Measurements from ENCODE around the gene TPSB2.

The TPSB2 gene

DNA sequence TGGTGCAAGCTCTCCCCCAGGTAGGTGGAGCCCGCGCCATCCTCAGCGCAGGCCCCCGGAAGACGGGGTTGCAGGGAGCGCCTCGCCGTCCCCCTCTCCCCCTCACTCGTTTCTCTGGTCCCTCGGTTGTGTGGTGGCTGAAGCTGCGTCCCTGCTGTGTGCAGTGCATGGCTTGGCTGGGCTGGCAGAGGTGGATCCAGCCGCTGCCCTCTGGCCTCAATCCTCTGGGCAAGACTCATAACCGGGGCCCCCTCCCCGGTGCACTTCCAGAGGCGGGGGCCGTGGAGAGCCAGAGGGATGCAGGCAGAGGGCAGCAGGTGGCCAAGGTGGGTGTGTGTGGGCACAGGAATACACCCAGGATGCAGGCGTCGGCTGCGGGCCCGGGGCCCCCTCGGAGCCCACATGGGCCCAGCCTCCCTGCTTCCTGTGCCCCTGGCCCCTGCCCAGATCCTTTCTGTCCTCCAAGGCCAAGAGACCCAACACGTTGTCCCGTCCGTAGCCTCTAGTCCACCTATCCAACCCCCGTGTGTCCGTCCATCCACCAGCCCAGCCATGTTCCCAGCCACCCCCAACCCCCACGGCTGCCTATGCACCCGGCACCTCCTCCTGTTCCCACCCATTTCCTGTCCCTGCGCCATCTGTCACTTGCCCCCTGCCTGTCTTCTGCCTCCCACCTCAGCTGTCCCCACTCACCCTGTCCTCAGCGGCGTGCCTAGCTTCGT, 14.2 kb downstream of the TPSB2 start:
- no peaks in the 10 kb centered on the region for H3K27me3 ChIP-seq (ENCODE audit: control insufficient read depth, insufficient read depth, low read length)
- no peak overlapping the region for H3K9ac ChIP-seq (ENCODE audit: low read depth, low read length)
- no peaks in the 10 kb centered on the region for H3K4me1 ChIP-seq (ENCODE audit: control insufficient read depth, insufficient read depth, low read length)
- H3K4me3 ChIP-seq (ENCODE audit: low read length), result no peak overlapping the region
- no peaks in the 10 kb centered on the region for H3K9me3 ChIP-seq (replicated peaks; ENCODE audit: low read length)
- H3K36me3 ChIP-seq (ENCODE audit: insufficient read depth, low read length), result no peaks in the 10 kb centered on the region
- no peak overlapping the region for H3K4me2 ChIP-seq (ENCODE audit: low read length)

DNA sequence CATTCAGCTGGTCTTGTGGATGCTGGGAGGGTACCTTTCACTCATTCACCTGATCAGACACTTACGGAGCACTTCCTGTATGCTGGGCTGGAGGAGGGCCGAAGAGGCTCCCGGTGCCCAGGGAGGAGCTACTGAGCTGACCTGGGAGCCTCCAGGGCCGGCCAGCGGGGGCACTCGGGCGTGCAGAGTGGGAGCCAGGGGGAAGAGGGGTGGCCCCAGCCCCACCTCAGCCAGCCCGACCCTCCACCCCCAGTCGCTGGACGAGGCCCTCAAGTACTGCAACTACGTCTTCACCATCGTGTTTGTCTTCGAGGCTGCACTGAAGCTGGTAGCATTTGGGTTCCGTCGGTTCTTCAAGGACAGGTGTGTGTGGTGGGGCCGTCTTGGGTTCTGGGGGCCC, 15.3 kb downstream of the TPSB2 start:
- no peak overlapping the region for H3K9ac ChIP-seq (ENCODE audit: low read depth, low read length)
- no peaks in the 10 kb centered on the region for H3K27me3 ChIP-seq (ENCODE audit: control insufficient read depth, insufficient read depth, low read length)
- no peaks in the 10 kb centered on the region for H3K4me1 ChIP-seq (ENCODE audit: control insufficient read depth, insufficient read depth, low read length)
- no peak overlapping the region for H3K4me2 ChIP-seq (ENCODE audit: low read length)
- H3K9me3 ChIP-seq (replicated peaks; ENCODE audit: low read length), result no peaks in the 10 kb centered on the region
- H3K4me3 ChIP-seq (ENCODE audit: low read length), result no peak overlapping the region
- H3K36me3 ChIP-seq (ENCODE audit: insufficient read depth, low read length), result no peaks in the 10 kb centered on the region

DNA sequence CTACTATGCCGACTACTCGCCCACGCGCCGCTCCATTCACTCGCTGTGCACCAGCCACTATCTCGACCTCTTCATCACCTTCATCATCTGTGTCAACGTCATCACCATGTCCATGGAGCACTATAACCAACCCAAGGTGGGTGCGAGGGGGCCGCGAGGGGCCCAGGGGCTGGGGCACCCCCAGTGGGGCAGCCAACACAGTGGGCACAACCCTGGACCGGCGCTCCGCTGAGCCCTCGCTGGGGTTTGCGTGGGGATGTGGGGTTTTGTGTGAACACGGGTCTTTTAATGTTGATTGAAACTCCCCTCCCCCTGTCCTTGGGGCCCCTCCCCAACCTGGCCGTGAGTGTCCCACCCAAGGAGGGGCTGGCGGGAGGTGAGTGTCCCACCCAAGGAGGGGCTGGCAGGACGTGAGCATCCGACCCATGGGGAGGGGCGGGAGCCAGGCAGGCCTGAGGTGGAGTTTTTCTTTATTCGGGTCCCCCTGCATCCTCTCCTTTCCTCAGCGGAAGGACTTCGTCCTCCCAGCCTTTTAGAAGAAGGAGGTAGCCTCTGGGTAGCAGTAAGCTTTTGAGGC, 16.1 kb downstream of the TPSB2 start:
- Histone ChIP-seq H3K4me3 (ENCODE audit: low read length) (no peak overlapping the region), H3K9me3 (replicated peaks; ENCODE audit: low read length) (no peaks in the 10 kb centered on the region), H3K27me3 (ENCODE audit: control insufficient read depth, insufficient read depth, low read length) (no peaks in the 10 kb centered on the region), H3K36me3 (ENCODE audit: insufficient read depth, low read length) (no peaks in the 10 kb centered on the region), H3K4me1 (ENCODE audit: control insufficient read depth, insufficient read depth, low read length) (no peaks in the 10 kb centered on the region), H3K9ac (ENCODE audit: low read depth, low read length) (no peak overlapping the region), H3K4me2 (ENCODE audit: low read length) (no peak overlapping the region)

GRCh38 chr16:1213231-1213630, 16.8 kb downstream of the TPSB2 start:
- no peaks in the 10 kb centered on the region for H3K27me3 ChIP-seq (ENCODE audit: control insufficient read depth, insufficient read depth, low read length)
- H3K9ac ChIP-seq (ENCODE audit: low read depth, low read length), result no peak overlapping the region
- no peaks in the 10 kb centered on the region for H3K9me3 ChIP-seq (replicated peaks; ENCODE audit: low read length)
- H3K4me2 ChIP-seq (ENCODE audit: low read length), result no peak overlapping the region
- no peaks in the 10 kb centered on the region for H3K36me3 ChIP-seq (ENCODE audit: insufficient read depth, low read length)
- no peaks in the 10 kb centered on the region for H3K4me1 ChIP-seq (ENCODE audit: control insufficient read depth, insufficient read depth, low read length)
- no peak overlapping the region for H3K4me3 ChIP-seq (ENCODE audit: low read length)

- no peak overlapping the region for H3K4me2 ChIP-seq (ENCODE audit: low read length)
- H3K36me3 ChIP-seq (ENCODE audit: insufficient read depth, low read length), result no peaks in the 10 kb centered on the region
- no peaks in the 10 kb centered on the region for H3K9me3 ChIP-seq (replicated peaks; ENCODE audit: low read length)
- H3K4me1 ChIP-seq (ENCODE audit: control insufficient read depth, insufficient read depth, low read length), result no peaks in the 10 kb centered on the region
- no peak overlapping the region for H3K4me3 ChIP-seq (ENCODE audit: low read length)
- H3K27me3 ChIP-seq (ENCODE audit: control insufficient read depth, insufficient read depth, low read length), result no peaks in the 10 kb centered on the region
- no peak overlapping the region for H3K9ac ChIP-seq (ENCODE audit: low read depth, low read length)
Measured at GRCh38 chr16:1212616-1213194, 17.3 kb downstream of the TPSB2 start.

DNA sequence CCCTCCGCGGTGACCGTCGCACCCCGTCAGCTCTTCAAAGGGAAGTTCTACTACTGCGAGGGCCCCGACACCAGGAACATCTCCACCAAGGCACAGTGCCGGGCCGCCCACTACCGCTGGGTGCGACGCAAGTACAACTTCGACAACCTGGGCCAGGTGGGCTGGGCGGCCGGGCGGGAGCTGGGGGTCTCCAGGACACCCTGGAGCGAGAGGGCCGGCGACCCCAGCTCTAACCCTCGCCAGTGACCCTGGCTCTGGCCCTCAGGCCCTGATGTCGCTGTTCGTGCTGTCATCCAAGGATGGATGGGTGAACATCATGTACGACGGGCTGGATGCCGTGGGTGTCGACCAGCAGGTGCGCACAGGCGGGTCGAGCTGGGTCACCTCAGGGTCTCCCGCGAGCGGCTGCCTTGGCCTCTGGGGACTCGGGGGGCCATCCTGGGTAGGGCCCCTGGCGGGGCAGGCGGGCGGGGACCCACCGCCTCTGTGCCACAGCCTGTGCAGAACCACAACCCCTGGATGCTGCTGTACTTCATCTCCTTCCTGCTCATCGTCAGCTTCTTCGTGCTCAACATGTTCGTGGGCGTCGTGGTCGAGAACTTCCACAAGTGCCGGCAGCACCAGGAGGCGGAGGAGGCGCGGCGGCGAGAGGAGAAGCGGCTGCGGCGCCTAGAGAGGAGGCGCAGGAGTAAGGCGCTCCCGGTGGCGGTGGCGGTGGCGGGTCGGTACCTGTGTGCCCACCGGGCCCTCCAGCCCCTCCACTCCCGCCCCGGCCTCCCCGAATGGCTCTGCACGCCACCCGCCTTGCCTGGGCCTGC, 18.3 kb downstream of the TPSB2 start:
- H3K4me1 ChIP-seq (ENCODE audit: control insufficient read depth, insufficient read depth, low read length), result no peaks in the 10 kb centered on the region
- H3K27me3 ChIP-seq (ENCODE audit: control insufficient read depth, insufficient read depth, low read length), result no peaks in the 10 kb centered on the region
- H3K9me3 ChIP-seq (replicated peaks; ENCODE audit: low read length), result no peaks in the 10 kb centered on the region
- H3K4me3 ChIP-seq (ENCODE audit: low read length), result no peak overlapping the region
- H3K9ac ChIP-seq (ENCODE audit: low read depth, low read length), result no peak overlapping the region
- H3K4me2 ChIP-seq (ENCODE audit: low read length), result no peak overlapping the region
- H3K36me3 ChIP-seq (ENCODE audit: insufficient read depth, low read length), result no peaks in the 10 kb centered on the region

GRCh38 chr16:1210461-1210860, 19.5 kb downstream of the TPSB2 start:
- Histone ChIP-seq H3K27me3 (ENCODE audit: control insufficient read depth, insufficient read depth, low read length) (peaks cover 3% of the 10 kb centered on the region), H3K4me2 (ENCODE audit: low read length) (no peak overlapping the region), H3K4me3 (ENCODE audit: low read length) (no peak overlapping the region), H3K4me1 (ENCODE audit: control insufficient read depth, insufficient read depth, low read length) (no peaks in the 10 kb centered on the region), H3K9ac (ENCODE audit: low read depth, low read length) (no peak overlapping the region), H3K36me3 (ENCODE audit: insufficient read depth, low read length) (no peaks in the 10 kb centered on the region), H3K9me3 (replicated peaks; ENCODE audit: low read length) (no peaks in the 10 kb centered on the region)

DNA sequence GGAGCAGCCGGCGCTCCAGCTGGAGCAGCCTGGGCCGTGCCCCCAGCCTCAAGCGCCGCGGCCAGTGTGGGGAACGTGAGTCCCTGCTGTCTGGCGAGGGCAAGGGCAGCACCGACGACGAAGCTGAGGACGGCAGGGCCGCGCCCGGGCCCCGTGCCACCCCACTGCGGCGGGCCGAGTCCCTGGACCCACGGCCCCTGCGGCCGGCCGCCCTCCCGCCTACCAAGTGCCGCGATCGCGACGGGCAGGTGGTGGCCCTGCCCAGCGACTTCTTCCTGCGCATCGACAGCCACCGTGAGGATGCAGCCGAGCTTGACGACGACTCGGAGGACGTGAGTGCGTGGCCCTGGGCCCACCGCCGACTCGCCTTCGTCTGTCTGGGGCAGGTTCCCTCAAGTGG, 20.9 kb downstream of the TPSB2 start:
- Histone ChIP-seq H3K4me2 (ENCODE audit: low read length) (no peak overlapping the region), H3K9me3 (replicated peaks; ENCODE audit: low read length) (no peaks in the 10 kb centered on the region), H3K9ac (ENCODE audit: low read depth, low read length) (no peak overlapping the region), H3K4me3 (ENCODE audit: low read length) (no peak overlapping the region), H3K36me3 (ENCODE audit: insufficient read depth, low read length) (no peaks in the 10 kb centered on the region), H3K4me1 (ENCODE audit: control insufficient read depth, insufficient read depth, low read length) (no peaks in the 10 kb centered on the region), H3K27me3 (ENCODE audit: control insufficient read depth, insufficient read depth, low read length) (peaks cover 11% of the 10 kb centered on the region)

DNA sequence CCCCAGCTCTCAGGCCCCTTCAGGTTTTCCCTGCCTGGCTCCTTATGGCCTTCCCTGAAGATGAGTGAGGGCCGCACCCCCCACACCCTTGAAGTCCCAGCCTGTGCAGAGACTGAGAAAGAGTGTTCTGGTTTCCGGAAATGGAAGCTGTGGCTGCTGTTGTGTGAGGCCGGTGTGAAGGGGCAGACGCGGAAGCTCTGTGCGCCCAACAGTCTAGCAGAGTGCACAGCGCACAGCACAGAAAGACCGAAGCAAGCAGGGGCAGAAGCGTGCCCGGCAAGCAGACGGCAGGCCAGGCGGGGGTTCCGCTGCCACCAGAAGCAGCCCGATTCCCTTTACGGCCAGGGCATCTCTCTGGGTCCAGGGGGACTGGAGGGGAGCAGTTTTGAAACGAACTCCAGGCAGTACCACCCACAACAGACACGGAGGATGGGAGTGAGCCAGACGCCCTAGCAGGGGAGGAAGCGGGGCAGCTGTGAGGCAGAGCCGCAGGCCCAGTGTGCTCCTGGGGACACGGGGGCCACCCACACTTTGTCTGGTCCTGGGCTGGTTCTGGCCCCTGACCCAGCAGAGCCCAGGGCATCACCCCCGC, 21.6 kb downstream of the TPSB2 start:
- Histone ChIP-seq H3K27me3 (ENCODE audit: control insufficient read depth, insufficient read depth, low read length) (peaks cover 11% of the 10 kb centered on the region), H3K4me1 (ENCODE audit: control insufficient read depth, insufficient read depth, low read length) (no peaks in the 10 kb centered on the region), H3K4me3 (ENCODE audit: low read length) (no peak overlapping the region), H3K9me3 (replicated peaks; ENCODE audit: low read length) (no peaks in the 10 kb centered on the region), H3K36me3 (ENCODE audit: insufficient read depth, low read length) (no peaks in the 10 kb centered on the region), H3K4me2 (ENCODE audit: low read length) (no peak overlapping the region), H3K9ac (ENCODE audit: low read depth, low read length) (no peak overlapping the region)

DNA sequence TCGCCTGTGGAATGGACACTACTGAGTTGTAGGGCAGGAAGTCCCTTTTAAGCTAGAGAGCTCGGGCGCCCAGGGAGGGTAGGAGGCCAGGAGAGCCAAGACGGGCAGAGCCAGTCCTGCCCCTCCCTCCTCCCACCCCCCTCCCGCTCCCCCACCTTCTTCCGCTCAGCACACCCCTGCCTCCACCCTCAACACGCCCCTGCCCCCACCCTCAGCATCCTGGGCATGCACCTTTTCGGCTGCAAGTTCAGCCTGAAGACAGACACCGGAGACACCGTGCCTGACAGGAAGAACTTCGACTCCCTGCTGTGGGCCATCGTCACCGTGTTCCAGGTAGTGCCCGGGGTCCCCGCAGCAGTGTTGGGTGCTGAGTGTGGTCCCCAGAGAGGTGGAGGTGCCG, 23.2 kb downstream of the TPSB2 start:
- Histone ChIP-seq H3K4me3 (ENCODE audit: low read length) (no peak overlapping the region), H3K4me1 (ENCODE audit: control insufficient read depth, insufficient read depth, low read length) (no peaks in the 10 kb centered on the region), H3K27me3 (ENCODE audit: control insufficient read depth, insufficient read depth, low read length) (peaks cover 11% of the 10 kb centered on the region), H3K9ac (ENCODE audit: low read depth, low read length) (no peak overlapping the region), H3K36me3 (ENCODE audit: insufficient read depth, low read length) (no peaks in the 10 kb centered on the region), H3K9me3 (replicated peaks; ENCODE audit: low read length) (no peaks in the 10 kb centered on the region), H3K4me2 (ENCODE audit: low read length) (no peak overlapping the region)

- Histone ChIP-seq H3K27me3 (ENCODE audit: control insufficient read depth, insufficient read depth, low read length) (peaks cover 11% of the 10 kb centered on the region), H3K4me3 (ENCODE audit: low read length) (no peak overlapping the region), H3K4me1 (ENCODE audit: control insufficient read depth, insufficient read depth, low read length) (no peaks in the 10 kb centered on the region), H3K9me3 (replicated peaks; ENCODE audit: low read length) (no peaks in the 10 kb centered on the region), H3K9ac (ENCODE audit: low read depth, low read length) (no peak overlapping the region), H3K4me2 (ENCODE audit: low read length) (no peak overlapping the region), H3K36me3 (ENCODE audit: insufficient read depth, low read length) (no peaks in the 10 kb centered on the region)
Measured at GRCh38 chr16:1206326-1206725, 23.7 kb downstream of the TPSB2 start.

All from skeletal muscle satellite cell (primary cell).